Psoas muscle (tissue), 8 donors: ENCODE results near the gene PCDHA1. TPM values are rescaled to one million over a fixed set of nuclear protein-coding genes. Genes with fewer than 3 reads are reported as not detected.

Source experiments
- ATAC-seq, 4 donors: fragments of 200-7000 bp; cut with Tn5 transposase; one replicate each; pipeline ENCODE4 v1.9.1; 2020; ENCODE audit warnings: moderate library complexity in 3 of 4, mild to moderate bottlenecking in 2 of 4
- DNase-seq, 2 donors: peaks; one replicate each; pipeline ENCODE4 v3.0.0-alpha.2; 2020
- H3K27ac ChIP-seq: fragments of 200-600 bp; one replicate; pipeline ENCODE4 v1.8.0; 2022
- H3K27me3 ChIP-seq, 3 donors: fragments of 200-600 bp in 1 of 3; one replicate each; pipeline versions ENCODE4 v1.6.1 to v1.8.0; 2013 to 2022; ENCODE audit warnings: low read length in 2 of 3, mild to moderate bottlenecking in 2 of 3, moderate library complexity in 1 of 3; ENCODE audit not compliant: insufficient read depth in 3 of 3
- H3K36me3 ChIP-seq, 2 donors: fragments of 200-600 bp in 1 of 2; one replicate each; pipeline versions ENCODE4 v1.6.1 to v1.8.0; 2013 to 2022; ENCODE audit warnings: low read depth in 1 of 2, mild to moderate bottlenecking in 1 of 2, moderate library complexity in 1 of 2; ENCODE audit not compliant: insufficient read depth in 1 of 2
- H3K4me1 ChIP-seq: fragments of 200-600 bp; one replicate; pipeline ENCODE4 v1.8.0; 2022
- H3K4me3 ChIP-seq: fragments of 200-600 bp; one replicate; pipeline ENCODE4 v1.8.0; 2022; ENCODE audit warnings: mild to moderate bottlenecking
- H3K9me3 ChIP-seq: fragments of 200-600 bp; one replicate; pipeline ENCODE4 v1.8.0; 2022
- CTCF ChIP-seq: fragments of 200-600 bp; IDR thresholded peaks from one replicate; pipeline ENCODE4 v1.8.0; 2022; ENCODE audit warnings: antibody characterized with exemption
- WGBS, 3 donors: extraction: QIAGEN DNeasy Blood & Tissue Kit; methylation state at CpG; one replicate each; pipeline versions ENCODE4 v1.1.6 to v1.1.7; 2013; 5-methylcytosine and 5-hydroxymethylcytosine counted together
- intact Hi-C, 2 donors: fragments of 100-400 bp; cut with DNase I; formaldehyde crosslinking; loops; one replicate each; pipeline versions ENCODE4 v1.11.0 to v1.14.2; 2022
- polyA plus RNA-seq, 3 donors: library from polyadenylated mRNA; stranded (reverse); fragments of 200-250 nt; gene quantifications; one replicate each; pipeline ENCODE4 v1.2.3, GENCODE V29; 2013
- total RNA-seq, 4 donors: library from RNA; stranded (reverse); fragmentation: NEBNext Ultra II Directional in 2 of 4; extraction: Animal tissue kit (Norgen Biotek cat#: 25700) in 2 of 4; gene quantifications; one replicate each; pipeline versions ENCODE4 v1.2.1 to v1.2.4, GENCODE V29; 2021 to 2023
- donor health status: healthy with polysubstance abuse.
- donor health status: DM: no; HTN: no; CAD: no; lungs with moderate emphysema.
- donor health status: Bipolar disorder and iron deficiency.
- donor health status: healthy.
- donor health status: DM: yes; HTN: yes; CAD: no.
- donor health status: DM: no; HTN: no; CAD: no.
- donor health status: DM: no; HTN: no; CAD: no.
- donor health status: DM: yes; HTN: yes; CAD: no.

The PCDHA1 gene
- total and polyA plus RNA-seq, 7 donors, result 0.10 TPM; not detected in 6

- DNase-seq, result no peak
- H3K27me3 ChIP-seq, result peaks cover 0 to 47% (median 13%) of the 10 kb centered on the region in 3 donors
- H3K27ac ChIP-seq, result no peak overlapping the region
- H3K4me3 ChIP-seq, result peak overlapping the region; percentile 67
- no peaks in the 10 kb centered on the region for H3K36me3 ChIP-seq
- intact Hi-C loops, result no loop called here
- WGBS, 3 donors, result 1% methylated on average over 9 of the region's 9 CpGs
- H3K9me3 ChIP-seq, result no peaks in the 10 kb centered on the region
- no peak for ATAC-seq
- no peak for TF ChIP-seq CTCF
- no peaks in the 10 kb centered on the region for H3K4me1 ChIP-seq
These were observed 180.0 kb downstream of the PCDHA1 start for GRCh38 chr5:140965905-140966292.

GRCh38 chr5:140966293-140967225, 180.6 kb downstream of the PCDHA1 start, which contains the start of gene PCDHAC2:
Gene PCDHAC2, plus strand, starts transcription at chr5:140966476. Its CDS starts 291 bp downstream, at chr5:140966767.
- intact Hi-C loops, result no loop called here
- H3K9me3 ChIP-seq, result no peaks in the 10 kb centered on the region
- DNase-seq, result peak; percentile 30 to 56
- no peak within 1 kb of the TSS for H3K27ac ChIP-seq
- peaks cover 0 to 47% (median 13%) of the 10 kb centered on the region in 3 donors for H3K27me3 ChIP-seq
- peak within 1 kb of the TSS; percentile 67 for H3K4me3 ChIP-seq
- 1% methylated on average over 62 to 80 of the region's 80 CpGs for WGBS, 3 donors
- TF ChIP-seq CTCF, result no peak
- H3K4me1 ChIP-seq, result no peaks in the 10 kb centered on the region
- H3K36me3 ChIP-seq, result no peaks in the 10 kb centered on the region
- peak in 3 of 4 donors; percentile 41 to 53 (median 46) for ATAC-seq

- ATAC-seq, result no peak
- intact Hi-C loops, result no loop called here
- TF ChIP-seq CTCF, result no peak
- Histone ChIP-seq H3K27ac (no peak overlapping the region), H3K9me3 (no peaks in the 10 kb centered on the region), H3K4me3 (peak overlapping the region; percentile 67), H3K27me3 (peaks cover 0 to 47% (median 13%) of the 10 kb centered on the region in 3 donors), H3K4me1 (no peaks in the 10 kb centered on the region), H3K36me3 (no peaks in the 10 kb centered on the region)
- no peak for DNase-seq
- 35 to 37% (median 35%) methylated on average over 34 of the region's 34 CpGs for WGBS, 3 donors
These were observed 181.4 kb downstream of the PCDHA1 start for GRCh38 chr5:140967226-140967893.

GRCh38 chr5:140969880-140970279, 183.9 kb downstream of the PCDHA1 start:
- no peaks in the 10 kb centered on the region for H3K4me1 ChIP-seq
- H3K36me3 ChIP-seq, result no peaks in the 10 kb centered on the region
- H3K4me3 ChIP-seq, result no peak overlapping the region
- H3K27me3 ChIP-seq, result peaks cover 0 to 34% (median 13%) of the 10 kb centered on the region in 3 donors
- TF ChIP-seq CTCF, result no peak
- ATAC-seq (no peak), DNase-seq (no peak)
- intact Hi-C loops, result no loop called here
- H3K9me3 ChIP-seq, result no peaks in the 10 kb centered on the region
- H3K27ac ChIP-seq, result no peak overlapping the region
